NCI-H146 treated with DMSO at 0.1 percent for 48 hours (cell line): ENCODE data around the gene TAF1.
"Not testable (repeated sequence)": the region's sequence is repeated elsewhere in the genome, so short reads cannot be mapped to it uniquely, and the experiment has no call there.

Experiments
- DNase-seq: peaks from one replicate; lab custom pipeline; 2025; ENCODE audit not compliant: unreplicated experiment; lab: John Stamatoyannopoulos, UW

TAF1 gene

GRCh38 chrX:71504346-71504745 lies 138.2 kb downstream of the TAF1 start:
- no peak for DNase-seq

- no peak for DNase-seq
Observed at GRCh38 chrX:71509289-71509688, 143.1 kb downstream of the TAF1 start.

DNA sequence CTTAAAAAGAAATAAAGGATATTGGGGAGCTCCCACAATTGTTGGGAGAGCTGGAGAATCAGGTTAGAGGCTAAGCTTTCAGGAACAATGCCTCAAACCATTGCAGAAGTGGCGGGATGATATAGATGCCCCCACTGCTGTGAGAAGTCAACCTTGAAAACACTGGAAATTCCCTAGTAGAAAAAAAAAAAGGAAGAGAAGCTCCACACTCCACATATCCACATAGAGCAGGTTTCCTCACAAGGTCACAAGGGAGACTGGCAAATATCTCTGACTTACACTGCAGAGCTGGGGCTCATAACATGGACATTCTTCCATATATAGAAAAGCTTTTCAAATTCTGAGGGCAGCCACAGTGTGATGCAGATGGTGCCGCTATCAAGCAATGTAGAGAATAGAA lies 144.0 kb downstream of the TAF1 start:
- no peak for DNase-seq

DNA sequence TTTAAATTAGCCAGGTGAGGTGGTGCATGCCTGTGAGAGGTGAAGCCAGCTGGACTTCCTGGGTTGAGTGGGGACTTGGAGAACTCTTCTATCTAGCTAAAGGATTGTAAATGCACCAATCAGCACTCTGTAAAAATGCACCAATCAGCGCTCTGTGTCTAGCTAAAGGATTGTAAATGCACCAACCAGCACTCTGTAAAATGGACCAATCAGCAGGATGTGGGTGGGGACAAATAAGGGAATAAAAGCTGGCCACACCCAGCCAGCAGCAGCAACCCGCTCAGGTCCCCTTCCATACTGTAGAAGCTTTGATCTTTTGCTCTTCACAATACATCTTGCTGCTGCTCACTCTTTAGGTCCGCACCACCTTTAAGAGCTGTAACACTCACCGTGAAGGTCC lies 147.6 kb downstream of the TAF1 start:
- DNase-seq = not testable (repeated sequence)

DNA sequence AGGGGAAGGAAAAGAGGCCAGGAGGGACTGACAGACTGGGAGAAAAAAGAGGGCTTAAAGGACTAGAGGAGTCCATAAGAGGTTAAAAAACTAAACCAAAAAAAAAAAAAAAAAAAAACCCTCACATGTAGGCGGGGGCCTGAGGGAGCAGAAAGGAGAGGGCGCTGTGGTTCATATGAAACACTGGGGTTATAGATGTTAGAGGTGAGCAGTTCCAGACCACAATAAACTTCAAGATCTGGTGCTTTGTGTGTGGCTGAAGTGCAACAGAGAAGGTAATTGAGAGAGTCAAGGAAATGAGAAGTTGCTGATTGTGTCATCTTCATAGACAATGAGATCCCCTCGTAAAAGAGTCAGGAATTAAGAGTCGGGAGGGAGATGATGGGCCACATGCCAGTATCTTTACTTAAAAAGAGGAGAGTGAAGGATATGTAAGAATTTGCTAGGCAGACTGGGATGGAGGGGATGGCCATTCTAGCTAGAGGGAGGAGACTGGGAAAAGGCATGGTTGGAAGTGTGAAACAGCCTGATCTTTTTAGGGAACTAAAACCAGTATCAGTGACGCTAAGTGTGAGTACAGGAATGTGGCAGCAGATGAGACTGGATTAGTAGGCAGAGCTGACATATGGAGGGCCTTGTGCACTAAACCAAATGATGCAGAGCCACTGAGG lies 148.3 kb downstream of the TAF1 start:
- no peak for DNase-seq

- no peak for DNase-seq
Observed at GRCh38 chrX:71515038-71515396, 148.9 kb downstream of the TAF1 start.
